SK-N-SH (cell line): ENCODE measurements around the gene SH3D21. TPM values are rescaled to one million over a fixed set of nuclear protein-coding genes. Genes with fewer than 3 reads are reported as not detected.

Experiments used
- CTCF ChIA-PET: fragments of 300-600, 350-600 bp; formaldehyde crosslinking; extraction: SDS; loops from one replicate; lab custom pipeline; 2021; lab: Yijun Ruan, JAX
- POLR2A ChIA-PET: fragments of 350-600 bp; sonication (Branson Sonifier 250); formaldehyde crosslinking; extraction: SDS; loops from one replicate; lab custom pipeline; 2020; ENCODE audit warnings: antibody characterized with exemption, inconsistent platforms; lab: Yijun Ruan, JAX
- DNase-seq: peaks from one replicate; pipeline ENCODE4 v3.0.0; 2012
- H2AFZ ChIP-seq: fragments of 200-600 bp; sonication (generic); 2 replicates; pipeline ENCODE4 v1.8.1; 2016; ENCODE audit warnings: antibody characterized with exemption, mild to moderate bottlenecking, low read depth
- H3F3A ChIP-seq: fragments of 200-600 bp; sonication (generic); replicated peaks from 2 replicates; pipeline ENCODE3; 2016; ENCODE audit warnings: antibody characterized with exemption, mild to moderate bottlenecking; ENCODE audit not compliant: insufficient read depth
- H3K27ac ChIP-seq, 2 experiments: fragments of 200-500 bp in 1 of 2; fragments of 200-600 bp in 1 of 2; sonication (Bioruptor generic) in 1 of 2; sonication (generic), shearing (Covaris generic) in 1 of 2; 2 replicates each; pipeline versions ENCODE4 v1.5.1 to v1.6.1; 2014 to 2016; ENCODE audit warnings: low read depth in 2 of 2, inconsistent platforms in 1 of 2, low read length in 1 of 2, mild to moderate bottlenecking in 1 of 2, mixed read lengths in 1 of 2
- H3K27me3 ChIP-seq: fragments of 200-600 bp; sonication (generic), shearing (Covaris generic); 2 replicates; pipeline ENCODE4 v1.6.1; 2016; ENCODE audit warnings: mixed run types; ENCODE audit not compliant: insufficient read depth
- H3K36me3 ChIP-seq, 2 experiments: fragments of 200-500 bp in 1 of 2; fragments of 200-600 bp in 1 of 2; sonication (Bioruptor generic) in 1 of 2; sonication (generic) in 1 of 2; replicated peaks in 1 of 2; 2 replicates each; pipeline versions ENCODE3 to v1.5.1; 2014 to 2016; ENCODE audit warnings: low read length in 1 of 2, mild to moderate bottlenecking in 1 of 2; ENCODE audit not compliant: insufficient read depth in 2 of 2, control insufficient read depth in 1 of 2
- H3K4me1 ChIP-seq, 2 experiments: fragments of 200-500 bp in 1 of 2; fragments of 200-600 bp in 1 of 2; sonication (Bioruptor generic) in 1 of 2; sonication (generic), shearing (Covaris generic) in 1 of 2; 2 replicates each; pipeline versions ENCODE4 v1.5.1 to v1.6.1; 2014 to 2016; ENCODE audit warnings: low read depth in 1 of 2, low read length in 1 of 2, mixed run types in 1 of 2; ENCODE audit not compliant: insufficient read depth in 2 of 2, control insufficient read depth in 1 of 2
- H3K4me2 ChIP-seq: fragments of 200-600 bp; sonication (generic), shearing (Covaris generic); 2 replicates; pipeline ENCODE4 v1.6.1; 2017; ENCODE audit warnings: mixed run types
- H3K4me3 ChIP-seq, 2 experiments: fragments of 200-500 bp in 1 of 2; fragments of 200-600 bp in 1 of 2; sonication (Bioruptor generic) in 1 of 2; sonication (generic), shearing (Covaris generic) in 1 of 2; 2 replicates each; pipeline versions ENCODE4 v1.5.1 to v1.8.1; 2014 to 2016; ENCODE audit warnings: low read depth in 2 of 2, inconsistent platforms in 1 of 2, low read length in 1 of 2, mild to moderate bottlenecking in 1 of 2, mixed read lengths in 1 of 2, moderate library complexity in 1 of 2
- H3K79me2 ChIP-seq: fragments of 200-600 bp; sonication (generic); 2 replicates; pipeline ENCODE4 v1.8.1; 2017; ENCODE audit warnings: mild to moderate bottlenecking; ENCODE audit not compliant: insufficient read depth
- H3K9ac ChIP-seq: fragments of 200-600 bp; sonication (generic); 2 replicates; pipeline ENCODE4 v1.6.1; 2017; ENCODE audit warnings: mixed run types
- H3K9me2 ChIP-seq: fragments of 200-600 bp; sonication (generic); 2 replicates; pipeline ENCODE4 v1.6.1; 2017; ENCODE audit warnings: mixed run types
- H3K9me3 ChIP-seq: fragments of 200-600 bp; sonication (generic); 2 replicates; pipeline ENCODE4 v1.6.1; 2017; ENCODE audit warnings: mixed run types, mild to moderate bottlenecking, moderate library complexity
- H4K20me1 ChIP-seq: fragments of 200-600 bp; sonication (generic); 2 replicates; pipeline ENCODE4 v1.6.1; 2017; ENCODE audit warnings: mild to moderate bottlenecking, mixed run types; ENCODE audit not compliant: insufficient read depth
- FOXJ3 ChIP-seq: sonication (generic); formaldehyde crosslinking; IDR thresholded peaks from 2 replicates; pipeline ENCODE4 v1.5.1; 2020; ENCODE audit warnings: mild to moderate bottlenecking, missing genetic modification reagents
- FOXM1 ChIP-seq: IDR thresholded peaks from 2 replicates; pipeline ENCODE4 v1.4.0; 2012; ENCODE audit warnings: low read depth, mild to moderate bottlenecking
- GABPA ChIP-seq: IDR thresholded peaks from 2 replicates; pipeline ENCODE4 v1.4.0; 2012; ENCODE audit warnings: low read depth, mild to moderate bottlenecking
- GATA2 ChIP-seq: sonication (generic); formaldehyde crosslinking; IDR thresholded peaks from 2 replicates; pipeline ENCODE4 v1.5.0; 2020; ENCODE audit warnings: mild to moderate bottlenecking, missing genetic modification reagents
- JUND ChIP-seq: IDR thresholded peaks from 2 replicates; pipeline ENCODE4 v1.4.0; 2012
- MEF2A ChIP-seq: IDR thresholded peaks from 2 replicates; pipeline ENCODE4 v1.4.0; 2012; ENCODE audit warnings: low read depth, borderline replicate concordance
- POLR2AphosphoS5 ChIP-seq: IDR thresholded peaks from 2 replicates; pipeline ENCODE4 v1.6.1; 2012; ENCODE audit warnings: low read depth, low read length
- RCOR1 ChIP-seq: fragments of 150-350 bp; IDR thresholded peaks from 2 replicates; pipeline ENCODE4 v1.6.1; 2017; ENCODE audit warnings: antibody characterized with exemption, low read length
- RFX5 ChIP-seq: IDR thresholded peaks from 2 replicates; pipeline ENCODE4 v1.6.1; 2012; ENCODE audit warnings: mild to moderate bottlenecking, improper control_type of control experiment, low read length
- SIN3A ChIP-seq: IDR thresholded peaks from 2 replicates; pipeline ENCODE4 v1.6.1; 2012; ENCODE audit warnings: low read depth, mild to moderate bottlenecking, low read length, moderate library complexity, borderline replicate concordance
- SMC3 ChIP-seq: IDR thresholded peaks from 2 replicates; pipeline ENCODE4 v1.6.1; 2012; ENCODE audit warnings: low read depth, low read length, improper control_type of control experiment
- TCF12 ChIP-seq: IDR thresholded peaks from 2 replicates; pipeline ENCODE4 v1.4.0; 2012
- WGBS: methylation state at CpG from one replicate; pipeline ENCODE4 v1.1.6; 2017; ENCODE audit warnings: low lambda C conversion rate; 5-methylcytosine and 5-hydroxymethylcytosine counted together
- polyA plus RNA-seq, 3 experiments: library from polyadenylated mRNA; depleted of rRNA; stranded (reverse); fragments of >200 nt; gene quantifications; 2 replicates each; pipeline ENCODE4 v1.2.3, GENCODE V29; 2012
- TF ChIP-seq, protein P1 (sequence below): IDR thresholded peaks from 2 replicates; pipeline ENCODE4 v1.6.1; 2012; ENCODE audit warnings: mild to moderate bottlenecking, low read depth, low read length, moderate library complexity
- TF ChIP-seq, protein P2 (sequence below): IDR thresholded peaks from 2 replicates; pipeline ENCODE4 v1.4.0; 2012; ENCODE audit warnings: low read depth, borderline replicate concordance
- TF ChIP-seq, protein P3 (sequence below): IDR thresholded peaks from 2 replicates; pipeline ENCODE4 v1.4.0; 2012; ENCODE audit warnings: low read depth, borderline replicate concordance
- TF ChIP-seq, protein P4 (sequence below): fragments of 150-350 bp; IDR thresholded peaks from 2 replicates; pipeline ENCODE4 v1.6.1; 2017; ENCODE audit warnings: antibody characterized with exemption, low read length, low read depth, borderline replicate concordance
- TF ChIP-seq, protein P5 (sequence below): IDR thresholded peaks from 2 replicates; pipeline ENCODE4; 2012
- TF ChIP-seq, protein P6 (sequence below): IDR thresholded peaks from 2 replicates; pipeline ENCODE4 v1.4.0; 2012; ENCODE audit warnings: low read depth

Gene SH3D21
- polyA plus RNA-seq, 1 of the 3 experiments (the other 2 are of a cell fraction) = 1.6 TPM

DNA sequence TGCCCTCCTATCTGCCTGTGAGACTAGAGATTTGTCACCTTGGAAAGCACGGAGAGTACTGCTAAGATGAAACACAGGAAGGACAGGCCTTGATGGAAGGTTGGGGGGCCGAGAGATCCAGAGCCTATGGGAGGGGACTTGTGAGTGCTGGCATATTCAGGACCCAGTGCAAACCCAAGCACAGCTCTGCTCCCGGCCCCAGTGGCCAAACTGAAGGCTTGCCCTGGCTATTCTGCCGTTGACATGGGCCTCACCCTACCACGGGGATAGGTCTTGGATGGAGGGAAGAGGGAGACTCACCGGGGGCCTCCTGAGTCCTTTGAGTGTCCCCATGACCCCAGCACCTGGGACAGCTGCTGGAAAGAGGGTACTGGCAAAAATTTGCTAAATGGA is 21.9 kb downstream of the SH3D21 start:
- TF ChIP-seq, protein P1, sequence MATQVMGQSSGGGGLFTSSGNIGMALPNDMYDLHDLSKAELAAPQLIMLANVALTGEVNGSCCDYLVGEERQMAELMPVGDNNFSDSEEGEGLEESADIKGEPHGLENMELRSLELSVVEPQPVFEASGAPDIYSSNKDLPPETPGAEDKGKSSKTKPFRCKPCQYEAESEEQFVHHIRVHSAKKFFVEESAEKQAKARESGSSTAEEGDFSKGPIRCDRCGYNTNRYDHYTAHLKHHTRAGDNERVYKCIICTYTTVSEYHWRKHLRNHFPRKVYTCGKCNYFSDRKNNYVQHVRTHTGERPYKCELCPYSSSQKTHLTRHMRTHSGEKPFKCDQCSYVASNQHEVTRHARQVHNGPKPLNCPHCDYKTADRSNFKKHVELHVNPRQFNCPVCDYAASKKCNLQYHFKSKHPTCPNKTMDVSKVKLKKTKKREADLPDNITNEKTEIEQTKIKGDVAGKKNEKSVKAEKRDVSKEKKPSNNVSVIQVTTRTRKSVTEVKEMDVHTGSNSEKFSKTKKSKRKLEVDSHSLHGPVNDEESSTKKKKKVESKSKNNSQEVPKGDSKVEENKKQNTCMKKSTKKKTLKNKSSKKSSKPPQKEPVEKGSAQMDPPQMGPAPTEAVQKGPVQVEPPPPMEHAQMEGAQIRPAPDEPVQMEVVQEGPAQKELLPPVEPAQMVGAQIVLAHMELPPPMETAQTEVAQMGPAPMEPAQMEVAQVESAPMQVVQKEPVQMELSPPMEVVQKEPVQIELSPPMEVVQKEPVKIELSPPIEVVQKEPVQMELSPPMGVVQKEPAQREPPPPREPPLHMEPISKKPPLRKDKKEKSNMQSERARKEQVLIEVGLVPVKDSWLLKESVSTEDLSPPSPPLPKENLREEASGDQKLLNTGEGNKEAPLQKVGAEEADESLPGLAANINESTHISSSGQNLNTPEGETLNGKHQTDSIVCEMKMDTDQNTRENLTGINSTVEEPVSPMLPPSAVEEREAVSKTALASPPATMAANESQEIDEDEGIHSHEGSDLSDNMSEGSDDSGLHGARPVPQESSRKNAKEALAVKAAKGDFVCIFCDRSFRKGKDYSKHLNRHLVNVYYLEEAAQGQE = no peak
- TF ChIP-seq GATA2 (CRISPR knock-in tag) (no peak), RCOR1 (no peak), MEF2A (no peak), GABPA (no peak), TCF12 (no peak), FOXM1 (no peak), JUND (no peak), SIN3A (no peak), SMC3 (no peak), POLR2AphosphoS5 (no peak), RFX5 (no peak), FOXJ3 (no peak)
- TF ChIP-seq, protein P2, sequence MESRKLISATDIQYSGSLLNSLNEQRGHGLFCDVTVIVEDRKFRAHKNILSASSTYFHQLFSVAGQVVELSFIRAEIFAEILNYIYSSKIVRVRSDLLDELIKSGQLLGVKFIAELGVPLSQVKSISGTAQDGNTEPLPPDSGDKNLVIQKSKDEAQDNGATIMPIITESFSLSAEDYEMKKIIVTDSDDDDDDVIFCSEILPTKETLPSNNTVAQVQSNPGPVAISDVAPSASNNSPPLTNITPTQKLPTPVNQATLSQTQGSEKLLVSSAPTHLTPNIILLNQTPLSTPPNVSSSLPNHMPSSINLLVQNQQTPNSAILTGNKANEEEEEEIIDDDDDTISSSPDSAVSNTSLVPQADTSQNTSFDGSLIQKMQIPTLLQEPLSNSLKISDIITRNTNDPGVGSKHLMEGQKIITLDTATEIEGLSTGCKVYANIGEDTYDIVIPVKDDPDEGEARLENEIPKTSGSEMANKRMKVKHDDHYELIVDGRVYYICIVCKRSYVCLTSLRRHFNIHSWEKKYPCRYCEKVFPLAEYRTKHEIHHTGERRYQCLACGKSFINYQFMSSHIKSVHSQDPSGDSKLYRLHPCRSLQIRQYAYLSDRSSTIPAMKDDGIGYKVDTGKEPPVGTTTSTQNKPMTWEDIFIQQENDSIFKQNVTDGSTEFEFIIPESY = no peak
- TF ChIP-seq, protein P3, sequence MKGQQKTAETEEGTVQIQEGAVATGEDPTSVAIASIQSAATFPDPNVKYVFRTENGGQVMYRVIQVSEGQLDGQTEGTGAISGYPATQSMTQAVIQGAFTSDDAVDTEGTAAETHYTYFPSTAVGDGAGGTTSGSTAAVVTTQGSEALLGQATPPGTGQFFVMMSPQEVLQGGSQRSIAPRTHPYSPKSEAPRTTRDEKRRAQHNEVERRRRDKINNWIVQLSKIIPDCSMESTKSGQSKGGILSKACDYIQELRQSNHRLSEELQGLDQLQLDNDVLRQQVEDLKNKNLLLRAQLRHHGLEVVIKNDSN = no peak
- TF ChIP-seq, protein P4, sequence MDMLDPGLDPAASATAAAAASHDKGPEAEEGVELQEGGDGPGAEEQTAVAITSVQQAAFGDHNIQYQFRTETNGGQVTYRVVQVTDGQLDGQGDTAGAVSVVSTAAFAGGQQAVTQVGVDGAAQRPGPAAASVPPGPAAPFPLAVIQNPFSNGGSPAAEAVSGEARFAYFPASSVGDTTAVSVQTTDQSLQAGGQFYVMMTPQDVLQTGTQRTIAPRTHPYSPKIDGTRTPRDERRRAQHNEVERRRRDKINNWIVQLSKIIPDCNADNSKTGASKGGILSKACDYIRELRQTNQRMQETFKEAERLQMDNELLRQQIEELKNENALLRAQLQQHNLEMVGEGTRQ = no peak
- TF ChIP-seq, protein P5, sequence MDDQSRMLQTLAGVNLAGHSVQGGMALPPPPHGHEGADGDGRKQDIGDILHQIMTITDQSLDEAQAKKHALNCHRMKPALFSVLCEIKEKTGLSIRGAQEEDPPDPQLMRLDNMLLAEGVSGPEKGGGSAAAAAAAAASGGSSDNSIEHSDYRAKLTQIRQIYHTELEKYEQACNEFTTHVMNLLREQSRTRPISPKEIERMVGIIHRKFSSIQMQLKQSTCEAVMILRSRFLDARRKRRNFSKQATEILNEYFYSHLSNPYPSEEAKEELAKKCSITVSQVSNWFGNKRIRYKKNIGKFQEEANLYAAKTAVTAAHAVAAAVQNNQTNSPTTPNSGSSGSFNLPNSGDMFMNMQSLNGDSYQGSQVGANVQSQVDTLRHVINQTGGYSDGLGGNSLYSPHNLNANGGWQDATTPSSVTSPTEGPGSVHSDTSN = no peak
- TF ChIP-seq, protein P6, sequence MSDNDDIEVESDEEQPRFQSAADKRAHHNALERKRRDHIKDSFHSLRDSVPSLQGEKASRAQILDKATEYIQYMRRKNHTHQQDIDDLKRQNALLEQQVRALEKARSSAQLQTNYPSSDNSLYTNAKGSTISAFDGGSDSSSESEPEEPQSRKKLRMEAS = no peak
- no peak overlapping the region for H3K9ac ChIP-seq
- WGBS = 100% methylated on average over 6 of the region's 6 CpGs
- no peak overlapping the region for H2AFZ ChIP-seq
- H3K4me1 ChIP-seq = peaks cover 8 to 9% of the 10 kb centered on the region in 2 experiments; a peak in 1 of 4 replicates
- H3K9me2 ChIP-seq = no peaks in the 10 kb centered on the region
- POLR2A ChIA-PET = no interaction called here
- no peaks in the 10 kb centered on the region for H3K27me3 ChIP-seq
- no peak overlapping the region for H3K4me2 ChIP-seq
- H3K27ac ChIP-seq = no peak overlapping the region
- H4K20me1 ChIP-seq = no peaks in the 10 kb centered on the region
- H3F3A ChIP-seq = no peaks in the 10 kb centered on the region
- CTCF ChIA-PET = no interaction called here
- peaks cover 2% of the 10 kb centered on the region; the same call in 1 of the 2 replicates for H3K79me2 ChIP-seq
- H3K9me3 ChIP-seq = no peaks in the 10 kb centered on the region
- H3K36me3 ChIP-seq = no peaks in the 10 kb centered on the region
- H3K4me3 ChIP-seq = no peak overlapping the region
- DNase-seq = no peak
